CD14-positive monocyte (primary cell): ENCODE data around the gene PHLDA1. TPM values are rescaled to one million over a fixed set of nuclear protein-coding genes. Genes with fewer than 3 reads are reported as not detected.

Source experiments
- DNase-seq, 3 donors: peaks; one replicate each; pipeline ENCODE4 v3.0.0-alpha.2; 2011 to 2022
- H2AFZ ChIP-seq: 2 replicates; pipeline ENCODE4 v1.6.0; 2012; ENCODE audit warnings: mild to moderate bottlenecking, low read depth, low read length, inconsistent platforms; ENCODE audit not compliant: insufficient read depth, poor library complexity, severe bottlenecking
- H3K27ac ChIP-seq, 2 donors: 1 replicate in 1 of 2; 2 replicates in 1 of 2; pipeline ENCODE4 v1.5.1; 2012 to 2013; ENCODE audit warnings: low read length in 2 of 2, control low read depth in 1 of 2, inconsistent platforms in 1 of 2, low read depth in 1 of 2, mild to moderate bottlenecking in 1 of 2
- H3K27me3 ChIP-seq, 2 donors: one replicate each; pipeline versions ENCODE4 v1.6.0 to v1.6.1; 2011 to 2013; ENCODE audit warnings: low read length in 2 of 2; ENCODE audit not compliant: control insufficient read depth in 2 of 2, insufficient read depth in 2 of 2
- H3K36me3 ChIP-seq, 2 donors: replicated peaks in 1 of 2; 1 replicate in 1 of 2; 2 replicates in 1 of 2; pipeline versions ENCODE4 v1.5.1 to v1.6.1; 2012 to 2013; ENCODE audit warnings: low read length in 2 of 2, control low read depth in 1 of 2, inconsistent platforms in 1 of 2, mild to moderate bottlenecking in 1 of 2; ENCODE audit not compliant: insufficient read depth in 2 of 2, control insufficient read depth in 1 of 2
- H3K4me1 ChIP-seq, 2 donors: 1 replicate in 1 of 2; 2 replicates in 1 of 2; pipeline versions ENCODE4 v1.5.1 to v1.6.1; 2012 to 2013; ENCODE audit warnings: low read length in 2 of 2, control low read depth in 1 of 2, inconsistent platforms in 1 of 2, mild to moderate bottlenecking in 1 of 2, moderate library complexity in 1 of 2; ENCODE audit not compliant: insufficient read depth in 2 of 2, control insufficient read depth in 1 of 2
- H3K4me2 ChIP-seq: replicated peaks from 2 replicates; pipeline ENCODE3; 2012; ENCODE audit warnings: low read length, moderate library complexity, mild to moderate bottlenecking; ENCODE audit not compliant: poor library complexity, severe bottlenecking; ENCODE audit errors: extremely low read depth
- H3K4me3 ChIP-seq, 3 experiments: fragments of 200-600 bp in 1 of 3; sonication (generic) in 1 of 3; replicated peaks in 1 of 3; 1 replicate in 2 of 3; 2 replicates in 1 of 3; pipeline ENCODE4 v1.5.1; 2011 to 2013; ENCODE audit warnings: low read length in 3 of 3, mild to moderate bottlenecking in 3 of 3, control low read depth in 2 of 3, low read depth in 2 of 3, inconsistent platforms in 1 of 3, moderate library complexity in 1 of 3
- H3K79me2 ChIP-seq: 2 replicates; pipeline ENCODE4 v1.6.0; 2012; ENCODE audit warnings: mild to moderate bottlenecking, control low read depth, inconsistent platforms, low read length, moderate library complexity; ENCODE audit not compliant: insufficient read depth
- H3K9ac ChIP-seq: 2 replicates; pipeline ENCODE4 v1.6.0; 2017; ENCODE audit warnings: low read length, mild to moderate bottlenecking; ENCODE audit not compliant: insufficient read depth, poor library complexity, severe bottlenecking
- H3K9me3 ChIP-seq, 2 donors: replicated peaks in 1 of 2; 1 replicate in 1 of 2; 2 replicates in 1 of 2; pipeline versions ENCODE4 v1.5.1 to v1.6.1; 2012 to 2013; ENCODE audit warnings: low read length in 2 of 2, control low read depth in 1 of 2; ENCODE audit not compliant: control insufficient read depth in 1 of 2, insufficient read depth in 1 of 2
- H4K20me1 ChIP-seq: 2 replicates; pipeline ENCODE4 v1.6.0; 2012; ENCODE audit warnings: mild to moderate bottlenecking, low read length, control low read depth, moderate library complexity; ENCODE audit not compliant: insufficient read depth
- H3K27ac Mint-ChIP-seq, 7 donors: one replicate each; pipeline ENCODE4 v1.8.0; 2020; ENCODE audit warnings: mild to moderate bottlenecking in 7 of 7, mixed read lengths in 7 of 7, moderate library complexity in 6 of 7, inconsistent platforms in 2 of 7
- H3K27me3 Mint-ChIP-seq, 3 donors: one replicate each; pipeline ENCODE4 v1.8.0; 2021 to 2022; ENCODE audit warnings: low read depth in 3 of 3, mild to moderate bottlenecking in 3 of 3, mixed read lengths in 3 of 3, moderate library complexity in 3 of 3, inconsistent platforms in 1 of 3
- H3K36me3 Mint-ChIP-seq, 2 donors: one replicate each; pipeline ENCODE4 v1.8.0; 2020; ENCODE audit warnings: mixed read lengths in 2 of 2, inconsistent platforms in 1 of 2, mild to moderate bottlenecking in 1 of 2
- H3K4me1 Mint-ChIP-seq: one replicate; pipeline ENCODE4 v1.8.0; 2020; ENCODE audit warnings: mild to moderate bottlenecking, mixed read lengths
- H3K4me3 Mint-ChIP-seq, 2 donors: one replicate each; pipeline ENCODE4 v1.8.0; 2020; ENCODE audit warnings: mild to moderate bottlenecking in 2 of 2, mixed read lengths in 2 of 2, moderate library complexity in 1 of 2
- H3K9me3 Mint-ChIP-seq, 7 donors: one replicate each; pipeline ENCODE4 v1.8.0; 2020 to 2022; ENCODE audit warnings: mixed read lengths in 7 of 7, mild to moderate bottlenecking in 6 of 7, moderate library complexity in 6 of 7, inconsistent platforms in 2 of 7
- CTCF ChIP-seq: fragments of 200-600 bp; IDR thresholded peaks from one replicate; pipeline ENCODE4 v1.8.0; 2022; ENCODE audit warnings: antibody characterized with exemption, mild to moderate bottlenecking
- WGBS: methylation state at CpG from one replicate; pipeline ENCODE4 v1.1.5; 2013; ENCODE audit warnings: missing lambda C conversion rate; ENCODE audit not compliant: insufficient coverage; 5-methylcytosine and 5-hydroxymethylcytosine counted together
- intact Hi-C, 2 donors: fragments of 100-400 bp; cut with micrococcal nuclease; formaldehyde crosslinking; loops; one replicate each; pipeline versions ENCODE4 v1.15.0 to v1.15.1; 2023
- polyA plus RNA-seq, 3 donors: library from polyadenylated mRNA; depleted of rRNA in 1 of 3; unstranded in 2 of 3; stranded (reverse) in 1 of 3; fragments of 300-500 nt in 2 of 3; fragments of >200 nt in 1 of 3; fragmentation: Illumina TruSeq in 2 of 3; gene quantifications; 1 replicate in 2 of 3; 2 replicates in 1 of 3; pipeline ENCODE4 v1.2.3, GENCODE V29; 2012 to 2021

The PHLDA1 gene
- polyA plus RNA-seq, 3 donors: 1.1 to 5.8 (median 1.6) TPM

- H2AFZ ChIP-seq: no peak overlapping the region
- 100% methylated on average over 1 of the region's 10 CpGs for WGBS
- peaks cover 50% of the 10 kb centered on the region for H3K4me1 Mint-ChIP-seq
- no peak overlapping the region for H3K9ac ChIP-seq
- H3K4me1 ChIP-seq: peaks cover 34 to 36% of the 10 kb centered on the region in 2 donors
- intact Hi-C loops: loop anchor here in 1 of 2 donors (10.0 kb wide), 1 partner anchor 47 kb away; no protein-coding TSS in a partner anchor
- no peak overlapping the region for H3K27ac ChIP-seq
- no peaks in the 10 kb centered on the region for H3K27me3 ChIP-seq
- H3K9me3 Mint-ChIP-seq: peaks cover 0 to 3% (median 0%) of the 10 kb centered on the region in 7 donors
- H3K36me3 ChIP-seq: no peaks in the 10 kb centered on the region
- no peak overlapping the region for H3K4me2 ChIP-seq
- TF ChIP-seq CTCF: no peak
- H4K20me1 ChIP-seq: no peaks in the 10 kb centered on the region
- peaks cover 0 to 6% of the 10 kb centered on the region in 2 donors for H3K36me3 Mint-ChIP-seq
- H3K4me3 ChIP-seq: no peak overlapping the region
- H3K79me2 ChIP-seq: no peaks in the 10 kb centered on the region
- H3K27ac Mint-ChIP-seq: peak overlapping the region in 4 of 7 donors; percentile 46 to 66 (median 58)
- no peak overlapping the region for H3K4me3 Mint-ChIP-seq
- H3K9me3 ChIP-seq: no peaks in the 10 kb centered on the region
- H3K27me3 Mint-ChIP-seq: peaks cover 0 to 2% (median 0%) of the 10 kb centered on the region in 3 donors
- DNase-seq: peak in 2 of 3 donors; percentile 37 to 44
Observed at GRCh38 chr12:75981247-75982168, 50.1 kb downstream of the PHLDA1 start.

DNA sequence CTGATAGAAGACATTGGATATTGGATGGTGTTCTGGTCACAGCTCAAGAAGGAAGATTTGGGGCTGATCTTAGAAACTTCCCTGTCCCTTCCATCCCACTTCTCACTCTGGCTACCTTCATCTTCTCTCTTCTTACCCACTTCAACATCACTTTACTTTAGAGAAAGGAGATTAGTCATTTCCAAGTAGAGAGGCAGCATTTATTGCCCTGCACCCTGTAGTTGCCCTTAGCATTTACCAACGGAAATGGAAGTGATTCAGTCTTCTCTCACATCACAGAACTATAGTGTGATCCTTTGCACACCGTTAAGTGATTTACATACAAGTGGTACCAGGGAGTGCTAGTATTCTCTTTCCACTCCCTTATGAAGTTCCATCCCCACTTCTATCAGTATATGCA lies 52.4 kb downstream of the PHLDA1 start:
- TF ChIP-seq CTCF: no peak
- peaks cover 57 to 59% of the 10 kb centered on the region in 2 donors for H3K4me1 ChIP-seq
- peak overlapping the region; percentile 98 to 100 (median 99) for H3K27ac Mint-ChIP-seq
- no peaks in the 10 kb centered on the region for H3K36me3 ChIP-seq
- peaks cover 0 to 12% of the 10 kb centered on the region in 2 donors for H3K36me3 Mint-ChIP-seq
- H4K20me1 ChIP-seq: no peaks in the 10 kb centered on the region
- H3K9me3 Mint-ChIP-seq: peaks cover 0 to 3% (median 0%) of the 10 kb centered on the region in 7 donors
- peak overlapping the region in 1 of 2 donors; percentile 95 for H3K27ac ChIP-seq
- H3K4me3 ChIP-seq: no peak overlapping the region
- intact Hi-C loops: loop anchor here (5.0 to 10.0 kb wide), 3 partner anchors 37 to 46 kb away; no protein-coding TSS in a partner anchor
- peaks cover 70% of the 10 kb centered on the region for H3K4me1 Mint-ChIP-seq
- H3K27me3 Mint-ChIP-seq: peaks cover 0 to 2% (median 0%) of the 10 kb centered on the region in 3 donors
- no peak overlapping the region for H3K9ac ChIP-seq
- H3K4me3 Mint-ChIP-seq: peak overlapping the region in 1 of 2 donors; percentile 7
- peak; percentile 56 to 81 (median 76) for DNase-seq
- 60% methylated on average over 1 of the region's 2 CpGs for WGBS
- H3K4me2 ChIP-seq: no peak overlapping the region
- H3K79me2 ChIP-seq: no peaks in the 10 kb centered on the region
- H3K27me3 ChIP-seq: no peaks in the 10 kb centered on the region
- H3K9me3 ChIP-seq: no peaks in the 10 kb centered on the region
- no peak overlapping the region for H2AFZ ChIP-seq
